Spinal cord (tissue), 10 donors: Measurements from ENCODE around the gene PLXDC2. TPM values are rescaled to one million over a fixed set of nuclear protein-coding genes. Genes with fewer than 3 reads are reported as not detected.
A peak's percentile ranks its signal among the peaks of the same experiment; 100 is the strongest.

Experiments used
- DNase-seq, 6 donors: peaks; one replicate each; pipeline versions ENCODE4 v3.0.0 to v3.0.0-alpha.2; 2013 to 2015; ENCODE audit warnings: low spot score in 6 of 6, low read depth in 4 of 6
- H3K27ac ChIP-seq: one replicate; pipeline ENCODE4 v1.5.1; 2013; ENCODE audit warnings: low read depth, low read length, control low read depth
- H3K27me3 ChIP-seq: one replicate; pipeline ENCODE4 v1.6.1; 2013; ENCODE audit warnings: low read length; ENCODE audit not compliant: control insufficient read depth, insufficient read depth
- H3K36me3 ChIP-seq: one replicate; pipeline ENCODE4 v1.6.1; 2013; ENCODE audit warnings: low read length; ENCODE audit not compliant: control insufficient read depth, insufficient read depth
- H3K4me1 ChIP-seq: one replicate; pipeline ENCODE4 v1.6.1; 2013; ENCODE audit warnings: low read length; ENCODE audit not compliant: control insufficient read depth, insufficient read depth
- H3K4me3 ChIP-seq: one replicate; pipeline ENCODE4 v1.5.1; 2013; ENCODE audit warnings: low read depth, low read length, control low read depth
- H3K9me3 ChIP-seq: one replicate; pipeline ENCODE4 v1.6.1; 2013; ENCODE audit warnings: low read length; ENCODE audit not compliant: control insufficient read depth, insufficient read depth
- WGBS: methylation state at CpG from one replicate; pipeline ENCODE4 v1.1.5; 2013; ENCODE audit warnings: missing lambda C conversion rate; ENCODE audit not compliant: insufficient coverage; 5-methylcytosine and 5-hydroxymethylcytosine counted together
- polyA plus RNA-seq, 2 donors: library from polyadenylated mRNA; unstranded; fragments of 120-200 nt; gene quantifications; one replicate each; pipeline ENCODE4 v1.2.1, GENCODE V29; 2013; ENCODE audit not compliant: insufficient read length in 2 of 2
- total RNA-seq, 2 donors: library from RNA; depleted of rRNA in 1 of 2; stranded (reverse); fragments of 120-200 nt in 1 of 2; fragments of >200 nt in 1 of 2; gene quantifications; one replicate each; pipeline versions ENCODE4 v1.2.3 to v1.2.4, GENCODE V29; 2013 to 2014
- donor health status: healthy.

Gene PLXDC2
- total and polyA plus RNA-seq, 4 donors, result 25.3 to 83.1 (median 55.7) TPM

GRCh38 chr10:19974554-19974953 lies 158.3 kb downstream of the PLXDC2 start:
- H3K36me3 ChIP-seq, result no peaks in the 10 kb centered on the region
- H3K27me3 ChIP-seq, result no peaks in the 10 kb centered on the region
- no peaks in the 10 kb centered on the region for H3K4me1 ChIP-seq
- H3K27ac ChIP-seq, result no peak overlapping the region
- no CpG with 5 or more reads among the region's 2 CpGs for WGBS
- DNase-seq, result no peak
- no peaks in the 10 kb centered on the region for H3K9me3 ChIP-seq
- no peak overlapping the region for H3K4me3 ChIP-seq

- Histone ChIP-seq H3K27me3 (no peaks in the 10 kb centered on the region), H3K36me3 (no peaks in the 10 kb centered on the region), H3K4me3 (no peak overlapping the region), H3K9me3 (no peaks in the 10 kb centered on the region), H3K27ac (no peak overlapping the region), H3K4me1 (no peaks in the 10 kb centered on the region)
- WGBS, result 100% methylated on average over 1 of the region's 3 CpGs
- DNase-seq, result no peak
Measured at GRCh38 chr10:19977097-19977521, 160.9 kb downstream of the PLXDC2 start.

- H3K4me3 ChIP-seq, result no peak overlapping the region
- H3K36me3 ChIP-seq, result no peaks in the 10 kb centered on the region
- H3K27ac ChIP-seq, result no peak overlapping the region
- DNase-seq, result no peak
- H3K9me3 ChIP-seq, result no peaks in the 10 kb centered on the region
- no peaks in the 10 kb centered on the region for H3K27me3 ChIP-seq
- no peaks in the 10 kb centered on the region for H3K4me1 ChIP-seq
- WGBS, result no CpG with 5 or more reads among the region's 6 CpGs
Measured at GRCh38 chr10:19979628-19980027, 163.4 kb downstream of the PLXDC2 start.

- no peaks in the 10 kb centered on the region for H3K4me1 ChIP-seq
- WGBS, result 100% methylated on average over 2 of the region's 5 CpGs
- no peaks in the 10 kb centered on the region for H3K9me3 ChIP-seq
- no peak overlapping the region for H3K27ac ChIP-seq
- no peak for DNase-seq
- H3K36me3 ChIP-seq, result no peaks in the 10 kb centered on the region
- H3K4me3 ChIP-seq, result no peak overlapping the region
- H3K27me3 ChIP-seq, result no peaks in the 10 kb centered on the region
Measured at GRCh38 chr10:19983880-19984565, 167.8 kb downstream of the PLXDC2 start.

GRCh38 chr10:19985745-19986144 lies 169.5 kb downstream of the PLXDC2 start:
- Histone ChIP-seq H3K9me3 (no peaks in the 10 kb centered on the region), H3K36me3 (no peaks in the 10 kb centered on the region), H3K27ac (no peak overlapping the region), H3K4me3 (no peak overlapping the region), H3K27me3 (no peaks in the 10 kb centered on the region), H3K4me1 (no peaks in the 10 kb centered on the region)
- WGBS, result no CpG with 5 or more reads among the region's 3 CpGs
- no peak for DNase-seq

- H3K27me3 ChIP-seq, result no peaks in the 10 kb centered on the region
- H3K36me3 ChIP-seq, result no peaks in the 10 kb centered on the region
- H3K9me3 ChIP-seq, result no peaks in the 10 kb centered on the region
- no peaks in the 10 kb centered on the region for H3K4me1 ChIP-seq
- WGBS, result 67% methylated on average over 1 of the region's 2 CpGs
- H3K27ac ChIP-seq, result no peak overlapping the region
- DNase-seq, result peak in 1 of 6 donors; percentile 54
- no peak overlapping the region for H3K4me3 ChIP-seq
Measured at GRCh38 chr10:19986591-19986990, 170.4 kb downstream of the PLXDC2 start.

- Histone ChIP-seq H3K36me3 (no peaks in the 10 kb centered on the region), H3K4me1 (no peaks in the 10 kb centered on the region), H3K27ac (no peak overlapping the region), H3K9me3 (no peaks in the 10 kb centered on the region), H3K27me3 (no peaks in the 10 kb centered on the region), H3K4me3 (no peak overlapping the region)
- no CpG with 5 or more reads among the region's 1 CpG for WGBS
- no peak for DNase-seq
Measured at GRCh38 chr10:19987931-19988330, 171.7 kb downstream of the PLXDC2 start.

GRCh38 chr10:19993714-19994315 lies 177.6 kb downstream of the PLXDC2 start:
- Histone ChIP-seq H3K4me1 (no peaks in the 10 kb centered on the region), H3K27ac (no peak overlapping the region), H3K27me3 (no peaks in the 10 kb centered on the region), H3K36me3 (no peaks in the 10 kb centered on the region), H3K4me3 (no peak overlapping the region), H3K9me3 (no peaks in the 10 kb centered on the region)
- DNase-seq, result no peak
- WGBS, result 100% methylated on average over 1 of the region's 3 CpGs

- Histone ChIP-seq H3K27ac (no peak overlapping the region), H3K27me3 (no peaks in the 10 kb centered on the region), H3K4me3 (no peak overlapping the region), H3K9me3 (no peaks in the 10 kb centered on the region), H3K36me3 (peaks cover 4% of the 10 kb centered on the region), H3K4me1 (no peaks in the 10 kb centered on the region)
- WGBS, result no CpG with 5 or more reads among the region's 2 CpGs
- no peak for DNase-seq
Measured at GRCh38 chr10:19998482-19998881, 182.2 kb downstream of the PLXDC2 start.

GRCh38 chr10:19999431-19999830 lies 183.2 kb downstream of the PLXDC2 start:
- H3K9me3 ChIP-seq, result no peaks in the 10 kb centered on the region
- no peak for DNase-seq
- no CpG with 5 or more reads among the region's 1 CpG for WGBS
- H3K4me3 ChIP-seq, result no peak overlapping the region
- peaks cover 3% of the 10 kb centered on the region for H3K4me1 ChIP-seq
- no peaks in the 10 kb centered on the region for H3K27me3 ChIP-seq
- no peak overlapping the region for H3K27ac ChIP-seq
- H3K36me3 ChIP-seq, result peaks cover 4% of the 10 kb centered on the region
